Measurements from ENCODE around the gene ZNF512. TPM values are rescaled to one million over a fixed set of nuclear protein-coding genes. Genes with fewer than 3 reads are reported as not detected.

Gene ZNF512
- total and polyA plus RNA-seq, 2 donors (not counting 1 experiment from before 2014, with no cell fraction given), result 33.3 to 72.3 TPM

DNA sequence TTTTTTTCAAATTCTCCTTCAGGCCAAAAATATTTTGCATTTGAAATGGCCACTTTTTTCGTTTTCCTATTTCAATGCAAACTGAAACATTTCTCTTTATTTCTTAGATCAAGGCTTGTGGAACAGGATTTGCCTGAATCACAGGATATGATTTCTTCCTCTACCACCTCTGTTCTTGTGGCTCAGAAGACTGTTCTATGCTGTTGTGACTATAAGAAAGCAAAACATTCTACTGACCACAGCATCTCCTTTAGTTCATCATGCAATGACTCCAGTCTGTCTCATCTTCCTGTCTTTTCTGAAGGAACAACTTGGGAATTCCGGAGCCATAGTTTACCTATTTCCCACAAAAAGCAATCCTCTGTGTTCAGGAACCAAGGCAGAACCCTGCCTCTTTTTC is 16.2 kb upstream of the ZNF512 start:
- Mint-ChIP-seq H3K27ac (no peak overlapping the region), H3K4me3 (no peak overlapping the region), H3K27me3 (peaks cover 63% of the 10 kb centered on the region), H3K9me3 (ENCODE audit: insufficient read depth) (peaks cover 2% of the 10 kb centered on the region), H3K4me1 (no peaks in the 10 kb centered on the region)
- Histone ChIP-seq H3K79me2 (ENCODE audit: control insufficient read depth, insufficient read depth, low read length) (no peaks in the 10 kb centered on the region), H3K9ac (ENCODE audit: low read length) (no peak overlapping the region), H4K20me1 (ENCODE audit: control insufficient read depth, insufficient read depth, low read length, poor library complexity, severe bottlenecking) (no peaks in the 10 kb centered on the region), H3K9me3 (ENCODE audit: control extremely low read depth in 1 of 3, control insufficient read depth in 2 of 3, insufficient read depth in 1 of 3, low read length in 2 of 3) (peaks cover 0 to 2% (median 0%) of the 10 kb centered on the region in 3 donors), H3K36me3 (replicated peaks in 1 of 2; ENCODE audit: control extremely low read depth in 1 of 2, control insufficient read depth in 1 of 2, extremely low read depth in 1 of 2, insufficient read depth in 2 of 2, low read length in 1 of 2) (no peaks in the 10 kb centered on the region), H3K27me3 (replicated peaks in 1 of 4; ENCODE audit: control extremely low read depth in 1 of 4, control insufficient read depth in 3 of 4, insufficient read depth in 4 of 4, low read length in 3 of 4) (peaks cover 0 to 42% (median 32%) of the 10 kb centered on the region in 4 experiments), H3K4me3 (ENCODE audit: control extremely low read depth in 1 of 5, extremely low read depth in 1 of 5, insufficient read depth in 1 of 5, low read depth in 2 of 5, low read length in 4 of 5) (no peak overlapping the region), H3K27ac (ENCODE audit: low read length in 2 of 2) (no peak overlapping the region), H3K4me2 (replicated peaks; ENCODE audit: low read depth, low read length, poor library complexity, severe bottlenecking) (no peak overlapping the region), H2AFZ (ENCODE audit: insufficient read depth, low read depth, low read length, poor library complexity, severe bottlenecking) (no peak overlapping the region), H3K4me1 (ENCODE audit: control insufficient read depth in 2 of 2, insufficient read depth in 2 of 2, low read length in 2 of 2) (no peaks in the 10 kb centered on the region)
- TF ChIP-seq, protein P1, sequence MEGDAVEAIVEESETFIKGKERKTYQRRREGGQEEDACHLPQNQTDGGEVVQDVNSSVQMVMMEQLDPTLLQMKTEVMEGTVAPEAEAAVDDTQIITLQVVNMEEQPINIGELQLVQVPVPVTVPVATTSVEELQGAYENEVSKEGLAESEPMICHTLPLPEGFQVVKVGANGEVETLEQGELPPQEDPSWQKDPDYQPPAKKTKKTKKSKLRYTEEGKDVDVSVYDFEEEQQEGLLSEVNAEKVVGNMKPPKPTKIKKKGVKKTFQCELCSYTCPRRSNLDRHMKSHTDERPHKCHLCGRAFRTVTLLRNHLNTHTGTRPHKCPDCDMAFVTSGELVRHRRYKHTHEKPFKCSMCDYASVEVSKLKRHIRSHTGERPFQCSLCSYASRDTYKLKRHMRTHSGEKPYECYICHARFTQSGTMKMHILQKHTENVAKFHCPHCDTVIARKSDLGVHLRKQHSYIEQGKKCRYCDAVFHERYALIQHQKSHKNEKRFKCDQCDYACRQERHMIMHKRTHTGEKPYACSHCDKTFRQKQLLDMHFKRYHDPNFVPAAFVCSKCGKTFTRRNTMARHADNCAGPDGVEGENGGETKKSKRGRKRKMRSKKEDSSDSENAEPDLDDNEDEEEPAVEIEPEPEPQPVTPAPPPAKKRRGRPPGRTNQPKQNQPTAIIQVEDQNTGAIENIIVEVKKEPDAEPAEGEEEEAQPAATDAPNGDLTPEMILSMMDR (IDR thresholded peaks at IDR 0.05), result no peak
- TF ChIP-seq EZH2 (IDR thresholded peaks at IDR 0.05; ENCODE audit: borderline replicate concordance, insufficient read depth, low read depth, low read length, poor library complexity, severe bottlenecking), result no peak
- ATAC-seq (ENCODE audit: low read depth) (no peak), DNase-seq (no peak)
- 100% methylated on average over 1 of the region's 2 CpGs for WGBS (ENCODE audit: insufficient coverage)
- intact Hi-C loops (cut with micrococcal nuclease), result no loop called here
- CTCF ChIA-PET, result no interaction called here
- POLR2A ChIA-PET, result no interaction called here

DNA sequence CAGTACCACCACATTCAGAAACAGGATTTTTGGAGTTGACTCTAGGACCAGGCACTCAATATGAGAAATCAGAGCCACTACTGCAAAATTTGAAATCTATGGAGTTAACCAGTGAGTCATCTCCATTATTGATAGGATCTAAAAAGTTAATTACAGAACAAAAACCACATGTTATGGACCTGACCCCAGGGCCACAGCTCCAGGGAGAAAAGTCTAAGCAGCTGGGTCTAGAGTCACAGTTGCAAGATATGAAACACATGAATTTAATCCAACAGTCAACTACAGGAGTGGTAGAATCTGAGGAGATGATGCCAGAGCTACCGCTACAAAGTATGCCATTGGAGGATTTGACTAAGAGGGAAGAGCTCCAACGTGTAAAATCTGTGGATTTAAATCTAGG is 13.4 kb upstream of the ZNF512 start:
- ChIA-PET POLR2A (no interaction called here), CTCF (no interaction called here)
- no peak overlapping the region for H3K9ac ChIP-seq (ENCODE audit: low read length)
- Mint-ChIP-seq H3K27me3 (peaks cover 55% of the 10 kb centered on the region), H3K4me3 (no peak overlapping the region), H3K27ac (no peak overlapping the region), H3K9me3 (ENCODE audit: insufficient read depth) (peaks cover 3% of the 10 kb centered on the region), H3K4me1 (no peaks in the 10 kb centered on the region)
- no peak for TF ChIP-seq EZH2 (IDR thresholded peaks at IDR 0.05; ENCODE audit: borderline replicate concordance, insufficient read depth, low read depth, low read length, poor library complexity, severe bottlenecking)
- TF ChIP-seq, protein P1 (IDR thresholded peaks at IDR 0.05), result no peak
- H3K9me3 ChIP-seq (ENCODE audit: control extremely low read depth in 1 of 3, control insufficient read depth in 2 of 3, insufficient read depth in 1 of 3, low read length in 2 of 3), result peaks cover 0 to 2% (median 0%) of the 10 kb centered on the region in 3 donors
- H4K20me1 ChIP-seq (ENCODE audit: control insufficient read depth, insufficient read depth, low read length, poor library complexity, severe bottlenecking), result no peaks in the 10 kb centered on the region
- WGBS (ENCODE audit: insufficient coverage), result 71% methylated on average over 2 of the region's 2 CpGs
- peaks cover 0 to 42% (median 30%) of the 10 kb centered on the region in 4 experiments for H3K27me3 ChIP-seq (replicated peaks in 1 of 4; ENCODE audit: control extremely low read depth in 1 of 4, control insufficient read depth in 3 of 4, insufficient read depth in 4 of 4, low read length in 3 of 4)
- no peaks in the 10 kb centered on the region for H3K79me2 ChIP-seq (ENCODE audit: control insufficient read depth, insufficient read depth, low read length)
- no peak overlapping the region for H3K4me2 ChIP-seq (replicated peaks; ENCODE audit: low read depth, low read length, poor library complexity, severe bottlenecking)
- no peaks in the 10 kb centered on the region for H3K4me1 ChIP-seq (ENCODE audit: control insufficient read depth in 2 of 2, insufficient read depth in 2 of 2, low read length in 2 of 2)
- ATAC-seq (ENCODE audit: low read depth) (no peak), DNase-seq (no peak)
- H3K36me3 ChIP-seq (replicated peaks in 1 of 2; ENCODE audit: control extremely low read depth in 1 of 2, control insufficient read depth in 1 of 2, extremely low read depth in 1 of 2, insufficient read depth in 2 of 2, low read length in 1 of 2), result no peaks in the 10 kb centered on the region
- no peak overlapping the region for H2AFZ ChIP-seq (ENCODE audit: insufficient read depth, low read depth, low read length, poor library complexity, severe bottlenecking)
- intact Hi-C loops (cut with micrococcal nuclease), result no loop called here
- H3K27ac ChIP-seq (ENCODE audit: low read length in 2 of 2), result no peak overlapping the region
- H3K4me3 ChIP-seq (ENCODE audit: control extremely low read depth in 1 of 5, extremely low read depth in 1 of 5, insufficient read depth in 1 of 5, low read depth in 2 of 5, low read length in 4 of 5), result no peak overlapping the region

Data from B cell (primary cell).